Measurements from ENCODE around the gene FLNB. TPM values are rescaled to one million over a fixed set of nuclear protein-coding genes. Genes with fewer than 3 reads are reported as not detected.
A peak's percentile ranks its signal among the peaks of the same experiment; 100 is the strongest.

Gene FLNB
- total and polyA plus RNA-seq, 2 of the 13 experiments (the other 11 are each of a cell fraction or from before 2014, with no cell fraction given): 106 to 130 TPM

DNA sequence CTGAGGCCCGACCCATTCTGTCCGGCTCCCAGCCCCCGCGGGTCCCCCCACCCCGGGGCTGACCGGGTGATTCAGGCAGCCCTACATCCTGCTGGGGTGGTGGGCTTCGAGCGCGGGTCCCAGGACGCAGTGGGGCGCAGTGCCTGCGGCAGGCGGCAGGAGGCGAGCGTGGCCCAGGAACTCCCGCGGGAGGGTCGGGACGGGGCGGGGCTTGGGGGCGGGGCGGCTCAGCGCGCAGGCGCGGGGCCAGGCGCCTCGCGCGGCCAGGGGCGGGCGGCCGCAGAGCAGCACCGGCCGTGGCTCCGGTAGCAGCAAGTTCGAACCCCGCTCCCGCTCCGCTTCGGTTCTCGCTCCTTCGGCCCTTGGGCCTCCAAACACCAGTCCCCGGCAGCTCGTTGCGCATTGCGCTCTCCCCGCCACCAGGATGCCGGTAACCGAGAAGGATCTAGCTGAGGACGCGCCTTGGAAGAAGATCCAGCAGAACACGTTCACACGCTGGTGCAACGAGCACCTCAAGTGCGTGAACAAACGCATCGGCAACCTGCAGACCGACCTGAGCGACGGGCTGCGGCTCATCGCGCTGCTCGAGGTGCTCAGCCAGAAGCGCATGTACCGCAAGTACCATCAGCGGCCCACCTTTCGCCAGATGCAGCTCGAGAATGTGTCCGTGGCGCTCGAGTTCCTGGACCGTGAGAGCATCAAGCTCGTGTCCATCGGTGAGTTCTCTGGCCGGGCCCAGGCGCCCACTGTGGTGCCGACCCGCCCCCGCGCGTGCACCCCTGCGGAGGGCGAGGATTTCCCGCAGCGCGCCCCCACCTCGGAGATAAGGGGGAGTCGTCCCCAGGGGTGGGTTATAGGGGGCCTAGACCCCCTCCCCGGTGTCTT, at the start of gene FLNB (continued):
- TF ChIP-seq, protein P1, sequence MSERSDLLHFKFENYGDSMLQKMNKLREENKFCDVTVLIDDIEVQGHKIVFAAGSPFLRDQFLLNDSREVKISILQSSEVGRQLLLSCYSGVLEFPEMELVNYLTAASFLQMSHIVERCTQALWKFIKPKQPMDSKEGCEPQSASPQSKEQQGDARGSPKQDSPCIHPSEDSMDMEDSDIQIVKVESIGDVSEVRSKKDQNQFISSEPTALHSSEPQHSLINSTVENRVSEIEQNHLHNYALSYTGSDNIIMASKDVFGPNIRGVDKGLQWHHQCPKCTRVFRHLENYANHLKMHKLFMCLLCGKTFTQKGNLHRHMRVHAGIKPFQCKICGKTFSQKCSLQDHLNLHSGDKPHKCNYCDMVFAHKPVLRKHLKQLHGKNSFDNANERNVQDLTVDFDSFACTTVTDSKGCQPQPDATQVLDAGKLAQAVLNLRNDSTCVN (CRISPR knock-in tag; IDR thresholded peaks at IDR 0.05; ENCODE audit: borderline replicate concordance): no peak
- TF ChIP-seq JDP2 (CRISPR knock-in tag; IDR thresholded peaks at IDR 0.05; ENCODE audit: borderline replicate concordance) (no peak), LCORL (IDR thresholded peaks at IDR 0.05) (no peak), LCORL (CRISPR knock-in tag; IDR thresholded peaks at IDR 0.05) (no peak; the same call in 1 of the 2 replicates), ZNF12 (CRISPR knock-in tag; IDR thresholded peaks at IDR 0.05) (no peak), ATF1 (CRISPR knock-in tag; IDR thresholded peaks at IDR 0.05) (no peak), ZNF777 (CRISPR knock-in tag; IDR thresholded peaks at IDR 0.05) (peak; percentile 66; the same call in 1 of the 2 replicates), ZNF75D (CRISPR knock-in tag; IDR thresholded peaks at IDR 0.05; ENCODE audit: borderline replicate concordance) (peak; percentile 59; the same call in 1 of the 2 replicates), ZNF264 (CRISPR knock-in tag; IDR thresholded peaks at IDR 0.05) (0 out of 2 replicates have a peak, but pooled peaks have one; percentile 48), AGO1 (IDR thresholded peaks at IDR 0.05; ENCODE audit: low read depth, low read length, poor library complexity, severe bottlenecking) (no peak), ZNF589 (CRISPR knock-in tag; conservative IDR thresholded peaks at IDR 0.05) (no peak), KLF15 (CRISPR knock-in tag; IDR thresholded peaks at IDR 0.05; ENCODE audit: borderline replicate concordance) (no peak), ZNF543 (CRISPR knock-in tag; IDR thresholded peaks at IDR 0.05) (0 out of 2 replicates have a peak, but pooled peaks have one; percentile 42), BRD4 (CRISPR knock-in tag; IDR thresholded peaks at IDR 0.05) (peak; percentile 91), KMT2A (CRISPR knock-in tag; IDR thresholded peaks at IDR 0.05) (peak; percentile 64), YY1 (IDR thresholded peaks at IDR 0.05; ENCODE audit: insufficient read depth, insufficient replicate concordance, low read depth, low read length) (peak; percentile 57), TAF1 (CRISPR knock-in tag; IDR thresholded peaks at IDR 0.05) (peak; percentile 96)
- TF ChIP-seq, protein P2, sequence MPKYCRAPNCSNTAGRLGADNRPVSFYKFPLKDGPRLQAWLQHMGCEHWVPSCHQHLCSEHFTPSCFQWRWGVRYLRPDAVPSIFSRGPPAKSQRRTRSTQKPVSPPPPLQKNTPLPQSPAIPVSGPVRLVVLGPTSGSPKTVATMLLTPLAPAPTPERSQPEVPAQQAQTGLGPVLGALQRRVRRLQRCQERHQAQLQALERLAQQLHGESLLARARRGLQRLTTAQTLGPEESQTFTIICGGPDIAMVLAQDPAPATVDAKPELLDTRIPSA (CRISPR knock-in tag; IDR thresholded peaks at IDR 0.05; ENCODE audit: borderline replicate concordance): peak; percentile 83; the same call in 1 of the 2 replicates
- TF ChIP-seq, protein P3, sequence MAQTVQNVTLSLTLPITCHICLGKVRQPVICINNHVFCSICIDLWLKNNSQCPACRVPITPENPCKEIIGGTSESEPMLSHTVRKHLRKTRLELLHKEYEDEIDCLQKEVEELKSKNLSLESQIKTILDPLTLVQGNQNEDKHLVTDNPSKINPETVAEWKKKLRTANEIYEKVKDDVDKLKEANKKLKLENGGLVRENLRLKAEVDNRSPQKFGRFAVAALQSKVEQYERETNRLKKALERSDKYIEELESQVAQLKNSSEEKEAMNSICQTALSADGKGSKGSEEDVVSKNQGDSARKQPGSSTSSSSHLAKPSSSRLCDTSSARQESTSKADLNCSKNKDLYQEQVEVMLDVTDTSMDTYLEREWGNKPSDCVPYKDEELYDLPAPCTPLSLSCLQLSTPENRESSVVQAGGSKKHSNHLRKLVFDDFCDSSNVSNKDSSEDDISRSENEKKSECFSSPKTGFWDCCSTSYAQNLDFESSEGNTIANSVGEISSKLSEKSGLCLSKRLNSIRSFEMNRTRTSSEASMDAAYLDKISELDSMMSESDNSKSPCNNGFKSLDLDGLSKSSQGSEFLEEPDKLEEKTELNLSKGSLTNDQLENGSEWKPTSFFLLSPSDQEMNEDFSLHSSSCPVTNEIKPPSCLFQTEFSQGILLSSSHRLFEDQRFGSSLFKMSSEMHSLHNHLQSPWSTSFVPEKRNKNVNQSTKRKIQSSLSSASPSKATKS (CRISPR knock-in tag; IDR thresholded peaks at IDR 0.05): no peak
- TF ChIP-seq, protein P4, sequence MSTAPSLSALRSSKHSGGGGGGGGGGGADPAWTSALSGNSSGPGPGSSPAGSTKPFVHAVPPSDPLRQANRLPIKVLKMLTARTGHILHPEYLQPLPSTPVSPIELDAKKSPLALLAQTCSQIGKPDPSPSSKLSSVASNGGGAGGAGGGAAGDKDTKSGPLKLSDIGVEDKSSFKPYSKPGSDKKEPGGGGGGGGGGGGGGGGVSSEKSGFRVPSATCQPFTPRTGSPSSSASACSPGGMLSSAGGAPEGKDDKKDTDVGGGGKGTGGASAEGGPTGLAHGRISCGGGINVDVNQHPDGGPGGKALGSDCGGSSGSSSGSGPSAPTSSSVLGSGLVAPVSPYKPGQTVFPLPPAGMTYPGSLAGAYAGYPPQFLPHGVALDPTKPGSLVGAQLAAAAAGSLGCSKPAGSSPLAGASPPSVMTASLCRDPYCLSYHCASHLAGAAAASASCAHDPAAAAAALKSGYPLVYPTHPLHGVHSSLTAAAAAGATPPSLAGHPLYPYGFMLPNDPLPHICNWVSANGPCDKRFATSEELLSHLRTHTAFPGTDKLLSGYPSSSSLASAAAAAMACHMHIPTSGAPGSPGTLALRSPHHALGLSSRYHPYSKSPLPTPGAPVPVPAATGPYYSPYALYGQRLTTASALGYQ (CRISPR knock-in tag; IDR thresholded peaks at IDR 0.05): peak; percentile 36; the same call in 1 of the 2 replicates
- TF ChIP-seq, protein P5, sequence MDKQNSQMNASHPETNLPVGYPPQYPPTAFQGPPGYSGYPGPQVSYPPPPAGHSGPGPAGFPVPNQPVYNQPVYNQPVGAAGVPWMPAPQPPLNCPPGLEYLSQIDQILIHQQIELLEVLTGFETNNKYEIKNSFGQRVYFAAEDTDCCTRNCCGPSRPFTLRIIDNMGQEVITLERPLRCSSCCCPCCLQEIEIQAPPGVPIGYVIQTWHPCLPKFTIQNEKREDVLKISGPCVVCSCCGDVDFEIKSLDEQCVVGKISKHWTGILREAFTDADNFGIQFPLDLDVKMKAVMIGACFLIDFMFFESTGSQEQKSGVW (CRISPR knock-in tag; IDR thresholded peaks at IDR 0.05; ENCODE audit: borderline replicate concordance): no peak
